GM19099 (cell line): ENCODE measurements around the gene GOLGA6B.
"Not testable (repeated sequence)": the region's sequence is repeated elsewhere in the genome, so short reads cannot be mapped to it uniquely, and the experiment has no call there.

Experiments used
- POLR2A ChIP-seq: IDR thresholded peaks from 3 replicates; pipeline ENCODE4 v1.6.1; 2011; ENCODE audit warnings: low read depth; ENCODE audit not compliant: insufficient read length; ENCODE audit errors: extremely low read depth

Gene GOLGA6B, protein sequence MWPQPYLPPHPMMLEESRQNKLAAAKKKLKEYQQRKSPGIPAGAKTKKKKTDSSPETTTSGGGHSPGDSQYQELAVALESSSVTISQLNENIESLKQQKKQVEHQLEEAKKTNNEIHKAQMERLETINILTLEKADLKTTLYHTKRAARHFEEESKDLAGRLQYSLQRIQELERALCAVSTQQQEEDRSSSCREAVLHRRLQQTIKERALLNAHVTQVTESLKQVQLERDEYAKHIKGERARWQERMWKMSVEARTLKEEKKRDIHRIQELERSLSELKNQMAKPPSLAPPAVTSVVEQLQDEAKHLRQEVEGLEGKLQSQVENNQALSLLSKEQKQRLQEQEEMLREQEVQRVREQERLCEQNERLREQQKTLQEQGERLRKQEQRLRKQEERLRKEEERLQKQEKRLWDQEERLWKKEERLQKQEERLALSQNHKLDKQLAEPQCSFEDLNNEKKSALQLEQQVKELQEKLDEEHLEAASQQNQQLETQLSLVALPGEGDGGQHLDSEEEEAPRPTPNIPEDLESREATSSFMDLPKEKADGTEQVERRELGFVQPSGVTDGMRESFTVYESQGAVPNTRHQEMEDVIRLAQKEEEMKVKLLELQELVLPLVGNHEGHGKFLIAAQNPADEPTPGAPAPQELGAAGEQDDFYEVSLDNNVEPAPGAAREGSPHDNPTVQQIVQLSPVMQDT

DNA sequence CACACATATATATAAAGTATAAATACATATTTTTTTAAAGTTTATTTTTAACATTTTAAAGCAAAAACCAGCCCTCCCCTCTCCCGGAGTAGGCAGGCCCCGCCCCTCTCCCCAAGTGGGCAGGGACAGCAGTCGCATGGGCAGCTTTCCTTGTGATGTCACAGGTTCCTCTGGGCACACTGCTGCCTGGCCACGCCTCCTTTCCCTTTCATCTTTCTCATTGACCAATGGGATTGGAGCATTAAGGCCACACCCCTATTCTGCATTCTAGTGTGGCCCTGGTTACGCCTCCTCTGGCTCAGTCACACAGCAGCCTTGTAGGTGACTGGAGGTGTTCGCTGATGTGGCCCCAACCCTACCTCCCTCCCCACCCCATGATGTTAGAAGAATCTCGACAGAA lies at the start of gene GOLGA6B:
Gene GOLGA6B (plus strand): TSS at position 301 of the 400 bp plus-strand sequence. CDS start 41 bp downstream, at position 342.
- TF ChIP-seq POLR2A = not testable (repeated sequence)

DNA sequence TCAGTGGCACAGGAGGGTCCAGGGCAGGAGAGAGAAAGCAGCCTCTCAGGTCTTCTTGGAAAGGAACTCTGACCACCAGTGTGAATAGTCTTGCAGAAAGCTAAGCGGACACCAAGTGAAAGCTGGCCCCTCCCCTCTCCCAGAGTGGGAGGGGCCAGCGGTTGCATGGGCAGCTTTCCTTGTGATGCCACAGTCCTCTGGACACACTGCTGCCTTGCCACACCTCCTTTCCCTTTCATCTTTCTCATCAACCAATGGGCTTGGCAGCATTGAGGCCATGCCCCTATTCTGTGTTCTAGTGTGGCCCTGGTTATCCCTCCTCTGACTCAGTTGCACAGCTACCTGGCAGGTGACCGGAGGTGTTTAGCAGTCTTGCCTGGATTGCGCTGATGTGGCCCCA lies 49.7 kb upstream of the GOLGA6B start:
- no peak for TF ChIP-seq POLR2A

DNA sequence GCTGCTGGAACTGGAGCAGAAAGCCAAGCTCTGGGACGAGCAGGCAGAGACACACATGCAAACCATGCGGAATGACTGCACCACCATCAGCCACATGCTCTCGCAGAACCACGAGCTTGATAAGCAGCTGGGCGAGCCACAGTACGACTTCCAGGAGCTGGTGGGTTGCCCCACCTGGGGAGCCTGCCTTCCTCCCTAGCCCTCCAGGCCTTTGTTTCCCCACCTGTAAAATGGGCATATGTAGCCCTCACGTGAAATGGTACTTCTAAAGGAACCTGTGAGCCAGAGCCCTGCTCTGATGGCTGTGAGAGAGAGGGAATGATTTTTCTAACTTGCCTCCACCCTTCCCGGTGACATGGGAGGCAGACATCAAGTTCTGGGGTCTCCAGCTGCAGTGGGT lies 44.6 kb upstream of the GOLGA6B start:
- TF ChIP-seq POLR2A = no peak

DNA sequence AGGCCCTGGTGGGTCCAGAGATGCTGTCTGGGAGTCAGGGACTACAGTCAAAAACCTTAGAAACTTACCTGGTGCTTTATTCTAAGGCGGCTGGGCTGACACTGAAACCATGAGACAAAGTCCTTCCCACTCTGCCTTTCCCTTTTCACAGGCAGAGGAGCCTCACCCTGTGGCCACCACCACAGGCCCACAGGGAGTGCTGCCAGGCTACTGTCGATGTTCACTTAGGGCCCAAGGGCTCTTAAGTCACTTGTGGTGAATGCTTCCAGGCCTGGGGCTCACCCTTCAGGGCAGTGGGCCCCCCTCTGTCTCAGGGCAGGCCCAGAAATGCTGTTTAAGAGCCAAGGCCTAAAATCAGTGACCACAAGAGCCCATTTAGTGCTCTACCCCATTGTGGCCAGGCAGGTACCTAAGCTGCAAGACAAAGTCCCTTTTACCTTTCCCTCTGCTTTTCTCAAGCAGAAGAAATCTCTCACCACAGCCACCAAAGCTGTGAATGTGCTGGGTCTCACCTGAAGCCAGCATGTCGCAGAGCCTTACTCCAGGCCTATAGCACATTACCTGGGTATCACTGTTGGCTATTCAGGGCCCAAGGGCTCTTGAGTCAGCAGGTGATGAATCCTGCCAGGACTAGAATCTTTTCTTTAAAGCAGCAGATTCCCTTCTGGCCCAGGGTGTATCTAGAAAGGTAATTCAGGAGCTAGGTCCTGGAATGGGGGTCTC lies 39.5 kb upstream of the GOLGA6B start:
- no peak for TF ChIP-seq POLR2A

DNA sequence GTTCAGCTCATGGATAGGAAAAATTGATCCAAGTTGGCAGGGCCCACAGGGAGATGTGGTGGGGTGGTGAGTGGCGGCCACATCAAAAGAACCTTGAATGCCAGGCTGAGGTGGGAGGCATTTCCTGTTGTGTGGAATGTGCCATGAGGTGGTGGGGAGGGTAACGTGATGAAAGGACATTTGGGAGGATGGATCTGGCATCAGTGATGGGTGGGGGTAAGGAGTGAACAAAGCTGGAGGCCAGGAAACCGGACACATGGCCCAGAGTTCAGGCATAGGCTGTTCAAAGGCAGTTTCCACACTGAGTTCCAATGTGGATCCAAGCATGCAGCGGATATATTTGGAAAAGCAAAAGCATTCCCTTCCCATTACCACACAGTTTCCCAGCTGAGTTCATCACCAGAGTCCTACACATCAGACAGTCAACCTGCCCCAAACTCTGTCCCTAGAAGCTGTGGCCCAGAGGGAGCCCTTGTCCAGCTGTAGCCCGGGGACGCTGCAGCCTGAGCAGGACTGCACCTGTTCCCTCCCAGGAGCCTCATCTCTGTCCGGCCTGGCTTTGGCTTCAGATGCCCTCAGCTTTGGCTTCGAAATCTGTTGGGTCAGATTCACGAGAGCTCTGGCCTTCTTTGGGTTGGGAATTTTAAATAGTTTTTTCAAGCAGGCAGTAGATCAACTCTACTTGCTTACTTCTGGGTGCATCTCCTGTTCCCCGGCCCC lies 37.8 kb upstream of the GOLGA6B start:
- TF ChIP-seq POLR2A = no peak

DNA sequence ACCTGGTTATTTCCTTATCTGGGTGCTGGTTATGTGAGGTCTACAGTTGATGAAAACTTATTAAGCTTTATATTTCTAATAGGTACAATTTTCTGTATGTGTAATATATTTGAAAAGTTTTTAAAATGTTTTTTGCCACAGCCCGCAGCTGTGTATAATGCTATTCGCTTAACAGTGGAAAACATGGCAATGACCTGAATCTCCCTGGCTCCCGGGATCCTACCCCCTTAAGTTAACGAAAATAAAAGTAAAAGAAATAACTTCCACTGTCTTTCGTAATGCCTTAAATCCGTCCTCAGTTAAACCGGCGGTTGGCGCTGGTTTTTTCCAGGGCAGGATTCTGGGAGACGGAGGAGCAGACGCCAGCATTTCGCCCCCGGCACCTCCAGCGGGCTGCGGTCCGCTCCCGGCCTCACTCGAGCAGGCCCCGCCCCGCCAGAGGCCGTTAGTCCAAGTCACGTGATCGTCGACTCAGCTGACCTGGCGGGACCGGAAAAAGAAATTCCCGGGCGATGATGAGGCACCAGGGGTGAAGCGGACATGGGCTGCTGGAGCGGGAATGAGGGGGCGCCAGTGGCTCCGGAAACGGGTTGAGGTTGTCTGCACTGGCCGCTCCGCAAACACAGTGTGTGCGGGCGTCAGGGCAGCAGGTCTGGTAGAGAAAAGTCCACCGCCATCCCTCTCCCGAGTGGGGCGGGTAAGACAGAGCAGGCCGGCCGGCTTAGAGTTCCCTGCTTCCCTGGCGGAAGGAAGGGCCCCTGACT lies 17.8 kb upstream of the GOLGA6B start:
- TF ChIP-seq POLR2A = peak; percentile 25

DNA sequence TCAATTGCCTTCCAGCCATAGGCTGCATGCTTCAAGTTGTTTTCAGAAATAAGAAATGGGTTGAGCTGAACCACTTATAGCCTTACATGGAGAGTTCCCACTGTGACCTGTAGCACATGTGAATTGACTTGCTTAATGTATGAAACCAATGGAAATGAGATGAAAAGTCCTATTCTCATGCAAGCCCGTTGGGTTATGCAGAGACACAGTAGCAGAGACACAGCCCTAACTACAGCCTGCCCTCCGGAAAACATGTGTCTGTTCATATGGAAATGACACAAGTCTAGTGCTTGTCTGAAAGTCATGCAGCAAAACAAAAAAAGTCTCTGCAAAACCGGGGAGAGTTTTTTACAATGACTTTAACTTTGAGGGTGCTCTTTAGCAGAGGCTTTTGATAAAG lies 17.0 kb downstream of the GOLGA6B start:
- TF ChIP-seq POLR2A = no peak

DNA sequence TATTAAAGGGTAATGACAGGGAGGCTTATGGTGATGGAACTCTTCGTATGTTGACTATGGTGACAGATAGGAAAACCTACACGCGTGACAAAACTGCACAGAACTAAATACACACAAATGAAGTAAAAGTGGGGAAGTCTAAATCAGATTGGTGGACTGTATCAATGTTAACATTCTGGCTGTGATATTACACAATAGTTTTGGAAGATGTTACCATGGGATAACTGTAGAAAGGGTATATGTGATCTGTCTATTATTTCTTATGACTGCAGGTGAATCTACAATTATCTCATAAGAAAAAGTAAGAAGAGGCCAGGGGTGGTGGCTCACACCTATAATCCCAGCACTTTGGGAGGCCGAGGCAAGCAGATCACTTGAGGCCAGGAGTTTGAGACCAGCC lies 22.3 kb downstream of the GOLGA6B start:
- no peak for TF ChIP-seq POLR2A

DNA sequence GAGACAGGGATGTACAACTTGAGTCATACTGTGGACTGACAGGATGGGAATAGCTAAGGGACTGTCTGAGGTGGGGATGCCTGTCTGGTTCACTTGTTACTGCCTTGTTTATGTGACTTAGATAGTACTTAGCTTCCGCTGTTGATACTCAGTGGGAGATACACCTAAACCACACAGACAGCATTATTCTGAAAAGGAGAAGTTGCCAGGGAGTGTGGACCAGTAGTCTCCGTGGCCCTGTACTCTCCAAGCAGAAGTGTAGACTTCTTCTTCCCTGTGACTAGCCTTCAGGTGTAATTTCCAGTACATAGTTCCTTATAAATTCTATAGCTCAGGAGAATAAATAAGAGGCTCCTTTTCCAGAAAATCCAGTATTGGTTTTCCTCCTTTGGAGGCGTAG lies 26.4 kb downstream of the GOLGA6B start:
- no peak for TF ChIP-seq POLR2A

DNA sequence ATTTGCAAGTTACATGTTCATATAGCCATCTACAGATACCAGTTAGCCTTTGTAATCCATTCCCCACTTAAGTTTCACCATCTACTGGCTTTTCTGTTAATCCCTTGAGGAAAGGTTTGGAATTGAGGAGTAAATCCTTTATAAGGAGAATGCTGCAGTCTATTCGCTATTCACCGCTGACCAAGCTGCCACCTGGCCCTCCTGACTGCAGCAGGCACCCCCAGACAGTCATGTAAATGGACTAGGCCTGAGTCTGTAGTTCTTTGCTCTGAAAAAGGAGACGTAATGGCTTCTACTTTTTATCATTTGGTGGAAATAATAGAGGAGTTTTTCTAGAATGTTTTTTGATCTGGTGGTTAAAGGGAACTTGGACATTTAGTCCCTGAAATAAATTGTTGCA lies 28.3 kb downstream of the GOLGA6B start:
- no peak for TF ChIP-seq POLR2A

DNA sequence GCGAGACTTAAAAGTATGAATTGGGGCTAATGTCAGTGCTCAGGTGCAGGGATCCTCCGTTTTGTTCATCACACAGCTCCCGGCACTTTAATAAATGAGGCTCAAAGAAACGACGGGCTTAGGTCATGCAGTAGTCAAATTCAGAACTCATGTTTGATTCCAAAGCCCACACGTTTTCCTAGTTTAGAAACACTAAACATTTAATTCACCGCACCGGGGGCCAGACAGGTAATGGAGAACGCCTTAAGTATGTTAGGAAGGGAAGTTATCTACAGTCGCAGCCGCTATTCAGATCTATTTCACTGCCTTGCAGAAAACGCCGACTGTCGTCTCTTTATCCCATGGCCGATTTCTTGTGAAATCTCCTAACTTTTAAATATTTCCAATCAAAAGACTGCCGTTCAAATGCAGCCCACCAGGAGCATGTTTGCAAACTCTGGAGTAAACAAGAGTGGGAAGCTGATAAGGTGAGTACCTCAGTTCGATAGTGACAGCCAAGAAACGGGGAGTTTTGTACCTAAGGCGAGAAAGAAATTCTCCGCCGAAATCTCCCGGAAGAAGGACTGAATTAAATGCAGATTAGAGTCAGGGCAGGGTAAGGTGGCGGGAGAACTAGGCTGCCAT lies 30.9 kb downstream of the GOLGA6B start:
- TF ChIP-seq POLR2A = no peak

DNA sequence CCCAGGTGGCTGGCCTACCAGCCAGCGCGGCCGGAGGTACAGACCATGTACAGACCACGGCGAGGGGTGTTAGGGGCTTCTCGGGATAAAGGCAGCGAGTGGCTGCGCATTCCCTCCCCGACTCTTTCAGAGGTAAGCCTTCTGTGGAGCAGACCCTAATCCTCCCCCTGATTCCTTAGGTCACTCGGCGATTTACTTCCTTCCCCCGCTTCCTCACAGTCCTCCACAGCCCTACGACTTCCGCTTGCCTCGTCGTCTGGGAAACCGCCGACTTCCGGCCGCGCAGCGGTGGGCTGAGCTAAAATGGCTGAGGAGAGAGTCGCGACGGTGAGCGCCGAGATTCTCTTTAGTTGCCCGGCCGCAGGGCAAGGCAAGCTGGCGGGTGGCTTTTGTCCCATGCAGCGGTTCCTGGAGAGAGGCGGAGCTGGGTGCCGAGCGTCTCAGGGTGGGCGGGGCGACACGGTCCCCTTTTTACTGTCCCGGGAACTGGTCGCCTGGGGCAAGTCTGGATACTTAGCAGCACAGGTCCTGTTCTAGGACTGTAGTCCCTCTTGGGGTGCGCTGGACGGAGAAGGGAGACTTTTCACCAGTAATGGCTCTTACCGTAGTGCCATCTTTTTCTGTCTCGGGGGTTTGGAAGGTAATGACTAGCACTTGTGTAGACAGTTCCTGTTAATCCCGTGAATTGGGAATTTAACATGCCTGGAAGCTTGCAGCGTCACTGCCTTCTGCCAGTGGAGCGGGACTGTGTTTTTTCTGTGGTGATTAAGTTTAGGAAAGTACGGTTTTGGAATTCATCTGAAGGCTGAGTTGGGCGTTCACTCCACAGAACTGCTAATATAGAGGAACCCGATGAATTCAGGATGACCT lies 31.7 kb downstream of the GOLGA6B start, which contains the start of the genes BBS4 and HIGD2B:
Gene BBS4 (plus strand): TSS at position 283 of the 870 bp plus-strand sequence. CDS start 21 bp downstream, at position 304.
Gene HIGD2B (minus strand): TSS at position 258 of the 870 bp plus-strand sequence. CDS start 9,808 bp downstream, outside the sequence.
- TF ChIP-seq POLR2A = peak; percentile 78

DNA sequence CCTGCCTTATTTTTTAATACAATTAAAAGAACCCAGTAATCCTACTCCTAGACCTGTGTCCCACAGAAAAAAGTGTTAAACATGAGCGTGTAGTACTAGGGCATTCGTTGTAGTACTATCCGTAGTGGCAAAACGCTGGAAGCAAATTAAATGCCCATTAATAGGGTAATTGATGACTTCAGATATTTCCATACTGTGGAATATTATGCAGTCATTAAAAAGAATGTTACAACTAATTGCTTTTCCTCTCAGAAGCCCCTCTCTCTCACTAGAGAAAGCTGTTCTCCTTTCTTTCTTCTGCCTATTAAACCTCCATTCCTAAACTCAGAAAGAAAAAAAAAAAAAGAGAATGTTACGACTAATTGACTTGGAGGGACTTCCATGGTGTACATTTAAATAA lies 34.2 kb downstream of the GOLGA6B start:
- no peak for TF ChIP-seq POLR2A
